Measurements from ENCODE around the gene GALNT2. TPM values are rescaled to one million over a fixed set of nuclear protein-coding genes. Genes with fewer than 3 reads are reported as not detected.

The GALNT2 gene
- total and polyA plus RNA-seq, 2 donors (not counting 1 experiment from before 2014, with no cell fraction given): 19.0 to 184 TPM

DNA sequence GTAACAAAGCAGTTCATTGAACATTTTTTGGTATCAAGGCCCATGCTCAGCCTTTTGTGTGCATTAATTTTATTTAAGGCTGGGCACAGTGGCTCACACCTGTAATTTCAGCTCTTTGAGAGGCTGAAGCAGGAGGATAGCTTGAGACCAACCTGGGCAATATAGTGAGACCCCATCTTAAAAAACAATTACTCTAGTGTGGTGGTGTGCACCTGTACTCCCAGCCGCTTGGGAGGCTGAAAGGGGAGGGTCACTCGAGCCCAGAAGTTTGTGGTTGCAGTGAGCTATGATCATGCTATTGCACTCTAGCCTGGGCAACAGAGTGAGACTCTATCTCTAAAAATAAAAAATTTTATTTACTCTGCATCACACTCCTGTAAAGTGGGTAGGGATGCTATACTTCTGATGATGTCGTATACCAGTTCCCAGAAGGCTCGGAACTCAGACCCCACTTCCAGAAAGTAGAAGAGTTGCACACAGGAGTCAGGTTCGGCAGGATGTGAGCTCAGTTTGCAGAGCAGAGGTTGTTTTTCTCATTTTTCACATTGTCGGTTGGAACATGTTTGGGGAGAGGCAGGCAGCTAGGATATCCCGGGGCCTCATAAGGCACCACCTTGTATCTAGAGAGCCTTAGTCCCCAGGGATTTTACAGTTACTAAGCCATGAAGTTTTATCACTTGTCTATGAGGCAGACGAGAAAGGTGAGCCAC lies 144.6 kb downstream of the GALNT2 start:
- Mint-ChIP-seq H3K27ac (peak overlapping the region; percentile 96), H3K4me3 (peak overlapping the region; percentile 91), H3K9me3 (ENCODE audit: insufficient read depth) (no peaks in the 10 kb centered on the region), H3K27me3 (no peaks in the 10 kb centered on the region), H3K4me1 (peaks cover 91% of the 10 kb centered on the region)
- peak overlapping the region; percentile 75 for H3K27ac ChIP-seq (ENCODE audit: low read length in 2 of 2)
- peak overlapping the region; percentile 68 for H3K4me2 ChIP-seq (replicated peaks; ENCODE audit: low read depth, low read length, poor library complexity, severe bottlenecking)
- H3K9me3 ChIP-seq (ENCODE audit: control extremely low read depth in 1 of 3, control insufficient read depth in 2 of 3, insufficient read depth in 1 of 3, low read length in 2 of 3): peaks cover 0 to 7% (median 0%) of the 10 kb centered on the region in 3 donors
- DNase-seq (no peak), ATAC-seq (ENCODE audit: low read depth) (peak; percentile 15)
- peak overlapping the region in 1 of 5 experiments; percentile 56 for H3K4me3 ChIP-seq (ENCODE audit: control extremely low read depth in 1 of 5, extremely low read depth in 1 of 5, insufficient read depth in 1 of 5, low read depth in 2 of 5, low read length in 4 of 5)
- H3K79me2 ChIP-seq (ENCODE audit: control insufficient read depth, insufficient read depth, low read length): peaks cover 28% of the 10 kb centered on the region
- intact Hi-C loops (cut with micrococcal nuclease): loop anchor here (2.0 to 5.0 kb wide), 4 partner anchors 44 to 145 kb away; partner anchors contain the start of gene GALNT2
- H3K9ac ChIP-seq (ENCODE audit: low read length): peak overlapping the region; percentile 53
- ChIA-PET CTCF (interaction anchor here (1.4 to 1.7 kb wide), 3 partner anchors 9 to 551 kb away, joined by 4 to 7 read pairs (median 4); no protein-coding TSS in a partner anchor), POLR2A (interaction anchor here (0.6 kb wide), 1 partner anchor 12 kb away, joined by 6 read pairs; no protein-coding TSS in a partner anchor)
- no peaks in the 10 kb centered on the region for H3K27me3 ChIP-seq (replicated peaks in 1 of 4; ENCODE audit: control extremely low read depth in 1 of 4, control insufficient read depth in 3 of 4, insufficient read depth in 4 of 4, low read length in 3 of 4)
- H3K4me1 ChIP-seq (ENCODE audit: control insufficient read depth in 2 of 2, insufficient read depth in 2 of 2, low read length in 2 of 2): peaks cover 82 to 83% of the 10 kb centered on the region in 2 donors
- H4K20me1 ChIP-seq (ENCODE audit: control insufficient read depth, insufficient read depth, low read length, poor library complexity, severe bottlenecking): no peaks in the 10 kb centered on the region
- WGBS (ENCODE audit: insufficient coverage): 82% methylated on average over 2 of the region's 8 CpGs
- TF ChIP-seq, protein P1, sequence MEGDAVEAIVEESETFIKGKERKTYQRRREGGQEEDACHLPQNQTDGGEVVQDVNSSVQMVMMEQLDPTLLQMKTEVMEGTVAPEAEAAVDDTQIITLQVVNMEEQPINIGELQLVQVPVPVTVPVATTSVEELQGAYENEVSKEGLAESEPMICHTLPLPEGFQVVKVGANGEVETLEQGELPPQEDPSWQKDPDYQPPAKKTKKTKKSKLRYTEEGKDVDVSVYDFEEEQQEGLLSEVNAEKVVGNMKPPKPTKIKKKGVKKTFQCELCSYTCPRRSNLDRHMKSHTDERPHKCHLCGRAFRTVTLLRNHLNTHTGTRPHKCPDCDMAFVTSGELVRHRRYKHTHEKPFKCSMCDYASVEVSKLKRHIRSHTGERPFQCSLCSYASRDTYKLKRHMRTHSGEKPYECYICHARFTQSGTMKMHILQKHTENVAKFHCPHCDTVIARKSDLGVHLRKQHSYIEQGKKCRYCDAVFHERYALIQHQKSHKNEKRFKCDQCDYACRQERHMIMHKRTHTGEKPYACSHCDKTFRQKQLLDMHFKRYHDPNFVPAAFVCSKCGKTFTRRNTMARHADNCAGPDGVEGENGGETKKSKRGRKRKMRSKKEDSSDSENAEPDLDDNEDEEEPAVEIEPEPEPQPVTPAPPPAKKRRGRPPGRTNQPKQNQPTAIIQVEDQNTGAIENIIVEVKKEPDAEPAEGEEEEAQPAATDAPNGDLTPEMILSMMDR (IDR thresholded peaks at IDR 0.05): no peak
- no peak for TF ChIP-seq EZH2 (IDR thresholded peaks at IDR 0.05; ENCODE audit: borderline replicate concordance, insufficient read depth, low read depth, low read length, poor library complexity, severe bottlenecking)
- peak overlapping the region; percentile 15 for H2AFZ ChIP-seq (ENCODE audit: insufficient read depth, low read depth, low read length, poor library complexity, severe bottlenecking)
- H3K36me3 ChIP-seq (replicated peaks in 1 of 2; ENCODE audit: control extremely low read depth in 1 of 2, control insufficient read depth in 1 of 2, extremely low read depth in 1 of 2, insufficient read depth in 2 of 2, low read length in 1 of 2): no peaks in the 10 kb centered on the region
